NCI-H526 treated with DMSO at 0.1 percent for 48 hours (cell line): Measurements from ENCODE around the gene SLC39A13.

Experiments used
- DNase-seq: peaks from one replicate; lab custom pipeline; 2025; lab: John Stamatoyannopoulos, UW

SLC39A13 gene

GRCh38 chr11:47454258-47454671 lies 45.9 kb downstream of the SLC39A13 start:
- peak; percentile 69 for DNase-seq

- no peak for DNase-seq
Measured at GRCh38 chr11:47460571-47461235, 52.3 kb downstream of the SLC39A13 start.

- DNase-seq: no peak
Measured at GRCh38 chr11:47461876-47462275, 53.5 kb downstream of the SLC39A13 start.

GRCh38 chr11:47464483-47464882 lies 56.1 kb downstream of the SLC39A13 start:
- DNase-seq: no peak
